ENCODE measurements around the gene ARRDC1. TPM values are rescaled to one million over a fixed set of nuclear protein-coding genes. Genes with fewer than 3 reads are reported as not detected.
"Not testable (repeated sequence)": the region's sequence is repeated elsewhere in the genome, so short reads cannot be mapped to it uniquely, and the experiment has no call there.

ARRDC1 gene
- total and polyA plus RNA-seq, 5 donors, result 13.7 to 38.7 (median 21.3) TPM

- Histone ChIP-seq H3K9me3 (ENCODE audit: control insufficient read depth, low read length) (no peaks in the 10 kb centered on the region), H3K27me3 (ENCODE audit: control insufficient read depth, insufficient read depth) (no peaks in the 10 kb centered on the region), H3K4me1 (ENCODE audit: control insufficient read depth, insufficient read depth, low read length) (peaks cover 4% of the 10 kb centered on the region), H3K4me3 (ENCODE audit: low read length) (no peak overlapping the region), H3K27ac (ENCODE audit: low read length) (no peak overlapping the region)
- ATAC-seq, result no peak
- intact Hi-C loops (cut with DNase I), result no loop called here
- 92% methylated on average over 14 of the region's 14 CpGs for WGBS
- DNase-seq, result peak in 1 of 3 donors; percentile 43
These were observed 18.6 kb upstream of the ARRDC1 start for GRCh38 chr9:137586854-137587253.

- Histone ChIP-seq H3K9me3 (ENCODE audit: control insufficient read depth, low read length) (no peaks in the 10 kb centered on the region), H3K27ac (ENCODE audit: low read length) (no peak overlapping the region), H3K4me1 (ENCODE audit: control insufficient read depth, insufficient read depth, low read length) (peaks cover 4% of the 10 kb centered on the region), H3K4me3 (ENCODE audit: low read length) (no peak overlapping the region), H3K27me3 (ENCODE audit: control insufficient read depth, insufficient read depth) (no peaks in the 10 kb centered on the region)
- intact Hi-C loops (cut with DNase I), result no loop called here
- no peak for ATAC-seq
- WGBS, result 90% methylated on average over 13 of the region's 13 CpGs
- DNase-seq, result peak in 1 of 3 donors; percentile 57
These were observed 17.2 kb upstream of the ARRDC1 start for GRCh38 chr9:137588311-137588710.

GRCh38 chr9:137588891-137589290 lies 16.6 kb upstream of the ARRDC1 start:
- Histone ChIP-seq H3K27me3 (ENCODE audit: control insufficient read depth, insufficient read depth) (no peaks in the 10 kb centered on the region), H3K4me3 (ENCODE audit: low read length) (no peak overlapping the region), H3K27ac (ENCODE audit: low read length) (no peak overlapping the region), H3K9me3 (ENCODE audit: control insufficient read depth, low read length) (no peaks in the 10 kb centered on the region), H3K4me1 (ENCODE audit: control insufficient read depth, insufficient read depth, low read length) (peaks cover 4% of the 10 kb centered on the region)
- WGBS, result 91% methylated on average over 6 of the region's 6 CpGs
- intact Hi-C loops (cut with DNase I), result no loop called here
- ATAC-seq, result no peak
- no peak for DNase-seq

GRCh38 chr9:137589441-137590122 lies 15.9 kb upstream of the ARRDC1 start:
- Histone ChIP-seq H3K9me3 (ENCODE audit: control insufficient read depth, low read length) (no peaks in the 10 kb centered on the region), H3K4me3 (ENCODE audit: low read length) (peak overlapping the region; percentile 92), H3K4me1 (ENCODE audit: control insufficient read depth, insufficient read depth, low read length) (peaks cover 4% of the 10 kb centered on the region), H3K27me3 (ENCODE audit: control insufficient read depth, insufficient read depth) (no peaks in the 10 kb centered on the region), H3K27ac (ENCODE audit: low read length) (no peak overlapping the region)
- intact Hi-C loops (cut with DNase I), result no loop called here
- ATAC-seq (no peak), DNase-seq (peak in 1 of 3 donors; percentile 60)
- 9% methylated on average over 58 of the region's 58 CpGs for WGBS

GRCh38 chr9:137590123-137590468 lies 15.4 kb upstream of the ARRDC1 start:
- ATAC-seq (no peak), DNase-seq (no peak)
- H3K4me1 ChIP-seq (ENCODE audit: control insufficient read depth, insufficient read depth, low read length), result peaks cover 4% of the 10 kb centered on the region
- H3K4me3 ChIP-seq (ENCODE audit: low read length), result peak overlapping the region; percentile 92
- under 1% methylated on average over 61 of the region's 61 CpGs for WGBS
- H3K9me3 ChIP-seq (ENCODE audit: control insufficient read depth, low read length), result no peaks in the 10 kb centered on the region
- H3K27ac ChIP-seq (ENCODE audit: low read length), result no peak overlapping the region
- intact Hi-C loops (cut with DNase I), result no loop called here
- no peaks in the 10 kb centered on the region for H3K27me3 ChIP-seq (ENCODE audit: control insufficient read depth, insufficient read depth)

GRCh38 chr9:137590469-137591383 lies 14.8 kb upstream of the ARRDC1 start, which contains the start of gene ZMYND19:
TSS of gene ZMYND19 (minus strand) at chr9:137590512. CDS start at chr9:137590263, 249 bp downstream.
- H3K4me3 ChIP-seq (ENCODE audit: low read length), result peak within 1 kb of the TSS; percentile 92
- peak; percentile 99 for ATAC-seq
- no peaks in the 10 kb centered on the region for H3K27me3 ChIP-seq (ENCODE audit: control insufficient read depth, insufficient read depth)
- H3K27ac ChIP-seq (ENCODE audit: low read length), result no peak within 1 kb of the TSS
- H3K9me3 ChIP-seq (ENCODE audit: control insufficient read depth, low read length), result no peaks in the 10 kb centered on the region
- peak; percentile 90 to 97 (median 96) for DNase-seq
- intact Hi-C loops (cut with DNase I), result no loop called here
- H3K4me1 ChIP-seq (ENCODE audit: control insufficient read depth, insufficient read depth, low read length), result peaks cover 4% of the 10 kb centered on the region
- WGBS, result under 1% methylated on average over 113 of the region's 113 CpGs

GRCh38 chr9:137592767-137593166 lies 12.7 kb upstream of the ARRDC1 start:
- ATAC-seq (no peak), DNase-seq (peak in 1 of 3 donors; percentile 34)
- no peak overlapping the region for H3K4me3 ChIP-seq (ENCODE audit: low read length)
- peaks cover 4% of the 10 kb centered on the region for H3K4me1 ChIP-seq (ENCODE audit: control insufficient read depth, insufficient read depth, low read length)
- H3K9me3 ChIP-seq (ENCODE audit: control insufficient read depth, low read length), result no peaks in the 10 kb centered on the region
- WGBS, result 75% methylated on average over 7 of the region's 7 CpGs
- intact Hi-C loops (cut with DNase I), result no loop called here
- no peak overlapping the region for H3K27ac ChIP-seq (ENCODE audit: low read length)
- no peaks in the 10 kb centered on the region for H3K27me3 ChIP-seq (ENCODE audit: control insufficient read depth, insufficient read depth)

- Histone ChIP-seq H3K27ac (ENCODE audit: low read length) (no peak overlapping the region), H3K27me3 (ENCODE audit: control insufficient read depth, insufficient read depth) (no peaks in the 10 kb centered on the region), H3K9me3 (ENCODE audit: control insufficient read depth, low read length) (no peaks in the 10 kb centered on the region), H3K4me1 (ENCODE audit: control insufficient read depth, insufficient read depth, low read length) (peaks cover 4% of the 10 kb centered on the region), H3K4me3 (ENCODE audit: low read length) (no peak overlapping the region)
- DNase-seq (no peak), ATAC-seq (no peak)
- 78% methylated on average over 12 of the region's 12 CpGs for WGBS
- intact Hi-C loops (cut with DNase I), result no loop called here
These were observed 12.3 kb upstream of the ARRDC1 start for GRCh38 chr9:137593176-137593575.

- ATAC-seq; H3K4me3 ChIP-seq (ENCODE audit: low read length); H3K4me1 ChIP-seq (ENCODE audit: control insufficient read depth, insufficient read depth, low read length); H3K27me3 ChIP-seq (ENCODE audit: control insufficient read depth, insufficient read depth); H3K9me3 ChIP-seq (ENCODE audit: control insufficient read depth, low read length); H3K27ac ChIP-seq (ENCODE audit: low read length); DNase-seq; intact Hi-C loops (cut with DNase I): not testable (repeated sequence)
- WGBS, result 94% methylated on average over 7 of the region's 7 CpGs
These were observed 8.9 kb upstream of the ARRDC1 start for GRCh38 chr9:137596577-137596976.

GRCh38 chr9:137598943-137599342 lies 6.5 kb upstream of the ARRDC1 start:
- no peak for ATAC-seq
- 80% methylated on average over 8 of the region's 8 CpGs for WGBS
- DNase-seq, result no peak
- intact Hi-C loops (cut with DNase I), result no loop called here
- Histone ChIP-seq H3K4me3 (ENCODE audit: low read length) (no peak overlapping the region), H3K4me1 (ENCODE audit: control insufficient read depth, insufficient read depth, low read length) (no peaks in the 10 kb centered on the region), H3K9me3 (ENCODE audit: control insufficient read depth, low read length) (no peaks in the 10 kb centered on the region), H3K27me3 (ENCODE audit: control insufficient read depth, insufficient read depth) (no peaks in the 10 kb centered on the region), H3K27ac (ENCODE audit: low read length) (no peak overlapping the region)

GRCh38 chr9:137602661-137603060 lies 2.8 kb upstream of the ARRDC1 start:
- Histone ChIP-seq H3K4me3 (ENCODE audit: low read length) (no peak overlapping the region), H3K27me3 (ENCODE audit: control insufficient read depth, insufficient read depth) (no peaks in the 10 kb centered on the region), H3K27ac (ENCODE audit: low read length) (no peak overlapping the region), H3K9me3 (ENCODE audit: control insufficient read depth, low read length) (no peaks in the 10 kb centered on the region), H3K4me1 (ENCODE audit: control insufficient read depth, insufficient read depth, low read length) (peaks cover 8% of the 10 kb centered on the region)
- DNase-seq, result no peak
- intact Hi-C loops (cut with DNase I), result no loop called here
- ATAC-seq, result no peak
- WGBS, result 11% methylated on average over 3 of the region's 3 CpGs
